Measurements from ENCODE around the gene NUP93.

DNA sequence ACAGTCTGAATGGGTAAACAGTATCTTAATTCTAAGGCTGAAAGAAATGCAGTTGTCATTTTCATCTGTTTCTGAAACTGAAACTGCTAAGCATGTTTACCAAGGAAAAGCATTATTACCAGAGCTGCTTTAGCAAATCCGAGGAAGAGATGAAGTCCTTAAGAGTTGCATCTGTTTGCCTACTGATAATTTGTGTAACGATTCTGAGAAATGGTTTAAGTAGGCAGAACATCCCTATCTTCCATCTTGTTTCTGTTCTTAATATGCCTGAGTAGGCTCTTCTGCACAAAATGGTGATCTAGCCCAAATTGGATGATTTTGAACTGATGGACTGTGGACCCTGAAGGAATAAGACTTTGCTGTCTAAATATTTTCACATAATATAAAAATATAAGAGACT lies 34.9 kb downstream of the NUP93 start:
- TF ChIP-seq, protein P1, sequence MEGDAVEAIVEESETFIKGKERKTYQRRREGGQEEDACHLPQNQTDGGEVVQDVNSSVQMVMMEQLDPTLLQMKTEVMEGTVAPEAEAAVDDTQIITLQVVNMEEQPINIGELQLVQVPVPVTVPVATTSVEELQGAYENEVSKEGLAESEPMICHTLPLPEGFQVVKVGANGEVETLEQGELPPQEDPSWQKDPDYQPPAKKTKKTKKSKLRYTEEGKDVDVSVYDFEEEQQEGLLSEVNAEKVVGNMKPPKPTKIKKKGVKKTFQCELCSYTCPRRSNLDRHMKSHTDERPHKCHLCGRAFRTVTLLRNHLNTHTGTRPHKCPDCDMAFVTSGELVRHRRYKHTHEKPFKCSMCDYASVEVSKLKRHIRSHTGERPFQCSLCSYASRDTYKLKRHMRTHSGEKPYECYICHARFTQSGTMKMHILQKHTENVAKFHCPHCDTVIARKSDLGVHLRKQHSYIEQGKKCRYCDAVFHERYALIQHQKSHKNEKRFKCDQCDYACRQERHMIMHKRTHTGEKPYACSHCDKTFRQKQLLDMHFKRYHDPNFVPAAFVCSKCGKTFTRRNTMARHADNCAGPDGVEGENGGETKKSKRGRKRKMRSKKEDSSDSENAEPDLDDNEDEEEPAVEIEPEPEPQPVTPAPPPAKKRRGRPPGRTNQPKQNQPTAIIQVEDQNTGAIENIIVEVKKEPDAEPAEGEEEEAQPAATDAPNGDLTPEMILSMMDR (IDR thresholded peaks at IDR 0.05; ENCODE audit: low read length) = no peak
- no peak for TF ChIP-seq EZH2phosphoT487 (IDR thresholded peaks at IDR 0.05; ENCODE audit: low read length)

Data from MM.1S (cell line).